H9 (cell line): ENCODE data around the gene FNIP1. TPM values are rescaled to one million over a fixed set of nuclear protein-coding genes. Genes with fewer than 3 reads are reported as not detected.

Source experiments
- DNase-seq: peaks from one replicate; pipeline ENCODE4 v3.0.0-alpha.2; 2017
- H2AFZ ChIP-seq: one replicate; pipeline ENCODE4 v1.6.1; 2013; ENCODE audit warnings: mild to moderate bottlenecking, low read length, control low read depth, moderate library complexity
- H2AK5ac ChIP-seq: 2 replicates; pipeline ENCODE4 v1.6.1; 2013; ENCODE audit warnings: low read length, control low read depth, mixed read lengths; ENCODE audit not compliant: insufficient read length
- H2BK120ac ChIP-seq: one replicate; pipeline ENCODE4 v1.6.1; 2013; ENCODE audit warnings: low read depth, mild to moderate bottlenecking, low read length, control low read depth, inconsistent platforms; ENCODE audit not compliant: poor library complexity, severe bottlenecking
- H2BK12ac ChIP-seq: 2 replicates; pipeline ENCODE4 v1.6.1; 2013; ENCODE audit warnings: low read length, control low read depth, mixed read lengths, low read depth; ENCODE audit not compliant: insufficient read length
- H2BK15ac ChIP-seq: 2 replicates; pipeline ENCODE4 v1.6.1; 2013; ENCODE audit warnings: low read depth, low read length, control low read depth
- H2BK20ac ChIP-seq: one replicate; pipeline ENCODE4 v1.6.1; 2013; ENCODE audit warnings: low read depth, mild to moderate bottlenecking, low read length, control low read depth, inconsistent platforms; ENCODE audit not compliant: poor library complexity, severe bottlenecking
- H2BK5ac ChIP-seq: 2 replicates; pipeline ENCODE4 v1.6.1; 2013; ENCODE audit warnings: low read length, control low read depth, mixed read lengths; ENCODE audit not compliant: insufficient read length
- H3K14ac ChIP-seq: 2 replicates; pipeline ENCODE4 v1.6.1; 2013; ENCODE audit warnings: low read length, control low read depth; ENCODE audit not compliant: insufficient read depth
- H3K18ac ChIP-seq: 2 replicates; pipeline ENCODE4 v1.6.1; 2013; ENCODE audit warnings: low read depth, mild to moderate bottlenecking, mixed read lengths, low read length, control low read depth; ENCODE audit not compliant: insufficient read length
- H3K23ac ChIP-seq: 2 replicates; pipeline ENCODE4 v1.6.1; 2013; ENCODE audit warnings: low read length, control low read depth, mixed read lengths, low read depth; ENCODE audit not compliant: insufficient read length
- H3K23me2 ChIP-seq: 2 replicates; pipeline ENCODE4 v1.6.1; 2013; ENCODE audit warnings: low read depth, mild to moderate bottlenecking, mixed read lengths, low read length, control low read depth; ENCODE audit not compliant: insufficient read length, poor library complexity, severe bottlenecking
- H3K27ac ChIP-seq: 2 replicates; pipeline ENCODE4 v1.5.1; 2013; ENCODE audit warnings: low read length, control low read depth, mixed read lengths, low read depth; ENCODE audit not compliant: insufficient read length
- H3K27me3 ChIP-seq: 2 replicates; pipeline ENCODE4 v1.6.1; 2013; ENCODE audit warnings: low read length, control low read depth, inconsistent platforms; ENCODE audit not compliant: insufficient read depth
- H3K4ac ChIP-seq: 2 replicates; pipeline ENCODE4 v1.6.1; 2013; ENCODE audit warnings: low read depth, mild to moderate bottlenecking, control low read depth, inconsistent platforms, low read length, moderate library complexity
- H3K4me1 ChIP-seq: 2 replicates; pipeline ENCODE4 v1.6.1; 2013; ENCODE audit warnings: low read length, control low read depth, inconsistent platforms; ENCODE audit not compliant: insufficient read depth
- H3K4me2 ChIP-seq: 2 replicates; pipeline ENCODE4 v1.6.1; 2013; ENCODE audit warnings: low read length, control low read depth, mixed read lengths; ENCODE audit not compliant: insufficient read length, insufficient read depth
- H3K56ac ChIP-seq: 2 replicates; pipeline ENCODE4 v1.6.1; 2013; ENCODE audit warnings: low read depth, mild to moderate bottlenecking, mixed read lengths, low read length, control low read depth; ENCODE audit not compliant: insufficient read length
- H3K79me1 ChIP-seq: 2 replicates; pipeline ENCODE4 v1.6.1; 2013; ENCODE audit warnings: low read depth, mild to moderate bottlenecking, moderate library complexity, low read length, control low read depth, inconsistent platforms; ENCODE audit not compliant: insufficient read depth, poor library complexity, severe bottlenecking
- H3K79me2 ChIP-seq: 2 replicates; pipeline ENCODE4 v1.6.1; 2013; ENCODE audit warnings: low read length, control low read depth, inconsistent platforms; ENCODE audit not compliant: insufficient read depth
- H3K9ac ChIP-seq: 2 replicates; pipeline ENCODE4 v1.6.1; 2013; ENCODE audit warnings: low read length, control low read depth, mixed read lengths; ENCODE audit not compliant: insufficient read length; ENCODE audit errors: extremely low read depth
- H3K9me3 ChIP-seq: one replicate; pipeline ENCODE4 v1.6.1; 2013; ENCODE audit warnings: low read depth, low read length, inconsistent platforms; ENCODE audit not compliant: control insufficient read depth
- H3T11ph ChIP-seq: one replicate; pipeline ENCODE4 v1.6.1; 2013; ENCODE audit warnings: mild to moderate bottlenecking, low read length, control low read depth, inconsistent platforms
- H4K20me1 ChIP-seq: one replicate; pipeline ENCODE4 v1.6.1; 2013; ENCODE audit not compliant: control insufficient read depth, insufficient read length, insufficient read depth
- H4K5ac ChIP-seq: 2 replicates; pipeline ENCODE4 v1.6.1; 2013; ENCODE audit warnings: low read depth, mild to moderate bottlenecking, mixed read lengths, low read length, control low read depth; ENCODE audit not compliant: insufficient read length
- H4K8ac ChIP-seq: replicated peaks from 2 replicates; pipeline ENCODE4 v1.6.1; 2013; ENCODE audit warnings: low read length, control low read depth, mixed read lengths, low read depth; ENCODE audit not compliant: insufficient read length
- H4K91ac ChIP-seq: 2 replicates; pipeline ENCODE4 v1.6.1; 2013; ENCODE audit warnings: low read depth, mild to moderate bottlenecking, moderate library complexity, mixed read lengths, low read length, control low read depth; ENCODE audit not compliant: insufficient read length
- H3K27ac Mint-ChIP-seq, 3 experiments: 2 replicates in 2 of 3; 3 replicates in 1 of 3; pipeline ENCODE4 v1.8.0; 2020 to 2021; ENCODE audit warnings: mixed read lengths in 3 of 3, mild to moderate bottlenecking in 1 of 3, moderate library complexity in 1 of 3
- H3K27me3 Mint-ChIP-seq: 2 replicates; pipeline ENCODE4 v1.8.0; 2021; ENCODE audit warnings: low read depth, mild to moderate bottlenecking, moderate library complexity, mixed read lengths
- H3K36me3 Mint-ChIP-seq, 3 experiments: 2 replicates in 2 of 3; 3 replicates in 1 of 3; pipeline ENCODE4 v1.8.0; 2020 to 2021; ENCODE audit warnings: low read depth in 3 of 3, mixed read lengths in 3 of 3; ENCODE audit not compliant: insufficient read depth in 1 of 3
- H3K4me1 Mint-ChIP-seq, 2 experiments: 2 replicates each; pipeline ENCODE4 v1.8.0; 2020; ENCODE audit warnings: mixed read lengths in 2 of 2
- H3K4me3 Mint-ChIP-seq, 2 experiments: 2 replicates in 1 of 2; 3 replicates in 1 of 2; pipeline ENCODE4 v1.8.0; 2020 to 2021; ENCODE audit warnings: mild to moderate bottlenecking in 2 of 2, mixed read lengths in 2 of 2, moderate library complexity in 1 of 2
- H3K9me3 Mint-ChIP-seq, 2 experiments: 2 replicates in 1 of 2; 3 replicates in 1 of 2; pipeline ENCODE4 v1.8.0; 2020; ENCODE audit warnings: mild to moderate bottlenecking in 2 of 2, mixed read lengths in 2 of 2, moderate library complexity in 1 of 2
- CTCF ChIP-seq: fragments of 200-600 bp; sonication (generic); conservative IDR thresholded peaks from 3 replicates; pipeline ENCODE4 v1.8.0; 2021; ENCODE audit warnings: antibody characterized with exemption, mild to moderate bottlenecking
- WGBS: extraction: QIAGEN DNeasy Blood & Tissue Kit; methylation state at CpG from one replicate; pipeline ENCODE4 v1.1.7; 2013; ENCODE audit warnings: missing lambda C conversion rate, low lambda C conversion rate, mixed read lengths; ENCODE audit not compliant: insufficient read length; ENCODE audit errors: extremely low coverage; 5-methylcytosine and 5-hydroxymethylcytosine counted together
- total RNA-seq: library from RNA; stranded (reverse); gene quantifications from 2 replicates; pipeline ENCODE4 v1.2.1, GENCODE V29; 2021

FNIP1 gene
- total RNA-seq, 1 experiment from 2014 or later: 13.4 TPM

GRCh38 chr5:131694926-131695325 lies 101.9 kb downstream of the FNIP1 start:
- no peaks in the 10 kb centered on the region for H3K27me3 Mint-ChIP-seq
- Histone ChIP-seq H2BK20ac (no peak overlapping the region), H3K4me2 (no peak overlapping the region), H3K4me1 (no peaks in the 10 kb centered on the region), H4K8ac (no peak overlapping the region), H4K91ac (no peak overlapping the region), H2AFZ (no peak overlapping the region), H2BK15ac (no peak overlapping the region), H3K79me1 (no peaks in the 10 kb centered on the region), H3K9ac (no peak overlapping the region), H3K27ac (no peak overlapping the region), H2AK5ac (no peak overlapping the region), H3K4ac (no peak overlapping the region), H3K9me3 (no peaks in the 10 kb centered on the region), H4K20me1 (no peaks in the 10 kb centered on the region), H3K14ac (no peak overlapping the region), H3K23me2 (no peaks in the 10 kb centered on the region), H2BK12ac (no peak overlapping the region), H3K27me3 (no peaks in the 10 kb centered on the region), H2BK120ac (no peak overlapping the region), H3K23ac (no peak overlapping the region), H3K18ac (no peak overlapping the region), H2BK5ac (no peak overlapping the region), H3K79me2 (no peaks in the 10 kb centered on the region), H3T11ph (no peak overlapping the region), H4K5ac (no peak overlapping the region), H3K56ac (no peak overlapping the region)
- no peaks in the 10 kb centered on the region for H3K4me1 Mint-ChIP-seq
- no peak for DNase-seq
- no CpG with 5 or more reads among the region's 4 CpGs for WGBS
- H3K36me3 Mint-ChIP-seq: peaks cover 4 to 16% (median 14%) of the 10 kb centered on the region in 3 experiments; a peak in 6 of 7 replicates
- TF ChIP-seq CTCF: no peak
- no peak overlapping the region for H3K27ac Mint-ChIP-seq
- H3K4me3 Mint-ChIP-seq: no peak overlapping the region
- H3K9me3 Mint-ChIP-seq: no peaks in the 10 kb centered on the region; a peak in 2 of 5 replicates
